Testis (tissue), 3 donors: ENCODE measurements around the gene SLC22A16. TPM values are rescaled to one million over a fixed set of nuclear protein-coding genes. Genes with fewer than 3 reads are reported as not detected.

Experiments used
- DNase-seq: peaks from one replicate; pipeline ENCODE4 v3.0.0-alpha.2; 2019
- H3K27ac ChIP-seq, 2 donors: fragments of 200-600 bp; sonication (generic); one replicate each; pipeline ENCODE4 v1.5.1; 2019
- H3K27me3 ChIP-seq: fragments of 200-600 bp; sonication (generic); one replicate; pipeline ENCODE4 v1.5.1; 2019
- H3K36me3 ChIP-seq: fragments of 200-600 bp; sonication (generic); one replicate; pipeline ENCODE4 v1.5.1; 2017; ENCODE audit warnings: low read depth; ENCODE audit errors: missing control alignments
- H3K4me1 ChIP-seq: fragments of 200-600 bp; sonication (generic); one replicate; pipeline ENCODE4 v1.5.1; 2019
- H3K4me3 ChIP-seq, 2 donors: fragments of 200-600 bp; sonication (generic); one replicate each; pipeline ENCODE4 v1.5.1; 2017 to 2019
- H3K9me3 ChIP-seq: fragments of 200-600 bp; sonication (generic); one replicate; pipeline ENCODE4 v1.5.1; 2017
- CTCF ChIP-seq, 3 experiments: fragments of 450-650 bp in 2 of 3; fragments of 200-600 bp in 1 of 3; sonication (generic) in 1 of 3; IDR thresholded peaks; one replicate each; pipeline ENCODE4 v1.5.1; 2016 to 2019; ENCODE audit warnings: antibody characterized with exemption in 3 of 3, mild to moderate bottlenecking in 2 of 3, moderate library complexity in 1 of 3
- POLR2A ChIP-seq: fragments of 450-650 bp; IDR thresholded peaks from one replicate; pipeline ENCODE4 v1.6.1; 2017; ENCODE audit warnings: antibody characterized with exemption, mild to moderate bottlenecking, moderate library complexity
- WGBS, 2 donors: methylation state at CpG; one replicate each; pipeline ENCODE4 v1.1.5; 2018; 5-methylcytosine and 5-hydroxymethylcytosine counted together
- intact Hi-C: fragments of 100-400 bp; cut with DNase I; formaldehyde crosslinking; loops from one replicate; pipeline ENCODE4 v1.15.1; 2023; ENCODE audit warnings: low total_unique reads
- polyA plus RNA-seq: library from polyadenylated mRNA; stranded (reverse); fragments of 350-450 nt; fragmentation: Illumina TruSeq; extraction: RNeasy Lipid Tissue Mini Kit (QIAGEN cat#74804); gene quantifications from one replicate; pipeline ENCODE4 v1.2.3, GENCODE V29; 2014; ENCODE audit warnings: low read depth, low replicate concordance; ENCODE audit not compliant: insufficient read depth
- total RNA-seq, 2 donors: library from RNA; depleted of rRNA; stranded (reverse); fragments of >200 nt; gene quantifications; one replicate each; pipeline ENCODE4 v1.2.3, GENCODE V29; 2016

Gene SLC22A16
- total and polyA plus RNA-seq, 3 donors from 2014 or later = 17.2 to 49.5 (median 25.0) TPM

- no peak for DNase-seq
- no peak overlapping the region for H3K4me3 ChIP-seq
- 94 to 98% methylated on average over 3 of the region's 3 CpGs for WGBS, 2 donors
- no peaks in the 10 kb centered on the region for H3K36me3 ChIP-seq
- intact Hi-C loops = no loop called here
- TF ChIP-seq CTCF (IDR thresholded peaks at IDR 0.05) (no peak), POLR2A (no peak)
- H3K4me1 ChIP-seq = no peaks in the 10 kb centered on the region
- H3K27me3 ChIP-seq = no peaks in the 10 kb centered on the region
- no peak overlapping the region for H3K27ac ChIP-seq
- H3K9me3 ChIP-seq = no peaks in the 10 kb centered on the region
Observed at GRCh38 chr6:110447761-110448160, 28.7 kb downstream of the SLC22A16 start.

- no peak for DNase-seq
- WGBS, 2 donors = 77 to 90% methylated on average over 4 of the region's 4 CpGs
- Histone ChIP-seq H3K36me3 (no peaks in the 10 kb centered on the region), H3K4me3 (no peak overlapping the region), H3K27me3 (no peaks in the 10 kb centered on the region), H3K4me1 (no peaks in the 10 kb centered on the region), H3K9me3 (no peaks in the 10 kb centered on the region), H3K27ac (no peak overlapping the region)
- intact Hi-C loops = no loop called here
- TF ChIP-seq POLR2A (no peak), CTCF (IDR thresholded peaks at IDR 0.05) (no peak)
Observed at GRCh38 chr6:110446405-110446804, 30.0 kb downstream of the SLC22A16 start.

- Histone ChIP-seq H3K4me3 (no peak overlapping the region), H3K27me3 (no peaks in the 10 kb centered on the region), H3K27ac (no peak overlapping the region), H3K9me3 (no peaks in the 10 kb centered on the region), H3K36me3 (no peaks in the 10 kb centered on the region), H3K4me1 (no peaks in the 10 kb centered on the region)
- DNase-seq = no peak
- intact Hi-C loops = no loop called here
- no peak for TF ChIP-seq POLR2A
- no peak for TF ChIP-seq CTCF (IDR thresholded peaks at IDR 0.05)
- WGBS, 2 donors = 82 to 83% methylated on average over 4 of the region's 4 CpGs
Observed at GRCh38 chr6:110440026-110440425, 36.4 kb downstream of the SLC22A16 start.

- H3K27ac ChIP-seq = no peak overlapping the region
- H3K4me3 ChIP-seq = no peak overlapping the region
- no peak for DNase-seq
- no peaks in the 10 kb centered on the region for H3K27me3 ChIP-seq
- H3K9me3 ChIP-seq = no peaks in the 10 kb centered on the region
- TF ChIP-seq POLR2A (no peak), CTCF (IDR thresholded peaks at IDR 0.05) (no peak)
- WGBS, 2 donors = 49% methylated on average over 5 of the region's 5 CpGs
- no peaks in the 10 kb centered on the region for H3K4me1 ChIP-seq
- H3K36me3 ChIP-seq = no peaks in the 10 kb centered on the region
- intact Hi-C loops = no loop called here
Observed at GRCh38 chr6:110439356-110439755, 37.1 kb downstream of the SLC22A16 start.

GRCh38 chr6:110434961-110435602 is 41.3 kb downstream of the SLC22A16 start:
- Histone ChIP-seq H3K4me3 (no peak overlapping the region), H3K9me3 (no peaks in the 10 kb centered on the region), H3K27ac (no peak overlapping the region), H3K36me3 (no peaks in the 10 kb centered on the region), H3K27me3 (no peaks in the 10 kb centered on the region), H3K4me1 (no peaks in the 10 kb centered on the region)
- 87 to 94% methylated on average over 7 of the region's 7 CpGs for WGBS, 2 donors
- no peak for TF ChIP-seq POLR2A
- no peak for TF ChIP-seq CTCF (IDR thresholded peaks at IDR 0.05)
- DNase-seq = no peak
- intact Hi-C loops = no loop called here
